Upper lobe of left lung (tissue), 4 donors: ENCODE results near the gene MYO16.

Source experiments
- CTCF ChIP-seq, 6 experiments: fragments of 450-650 bp in 4 of 6; fragments of 200-600 bp in 2 of 6; sonication (generic) in 2 of 6; IDR thresholded peaks; one replicate each; pipeline ENCODE4 v1.5.1; 2016 to 2019; ENCODE audit warnings: antibody characterized with exemption in 6 of 6
- EP300 ChIP-seq, 4 donors: sonication (generic); formaldehyde crosslinking; IDR thresholded peaks; one replicate each; pipeline ENCODE4 v1.5.1; 2017; ENCODE audit warnings: antibody characterized with exemption in 4 of 4, control low read depth in 2 of 4
- POLR2AphosphoS5 ChIP-seq, 2 donors: sonication (generic); formaldehyde crosslinking; IDR thresholded peaks; one replicate each; pipeline ENCODE4 v1.5.1; 2017; ENCODE audit warnings: antibody characterized with exemption in 2 of 2

- TF ChIP-seq EP300 (IDR thresholded peaks at IDR 0.05) (no peak), CTCF (IDR thresholded peaks at IDR 0.05) (no peak), POLR2AphosphoS5 (IDR thresholded peaks at IDR 0.05) (no peak)
Measured at GRCh38 chr13:109026266-109026665, 396.9 kb downstream of the MYO16 start.
